ENCODE results near the gene PTBP2. TPM values are rescaled to one million over a fixed set of nuclear protein-coding genes. Genes with fewer than 3 reads are reported as not detected.

PTBP2 gene
- total and polyA plus RNA-seq, 2 donors from 2014 or later = 10.5 to 32.8 TPM

- FAIRE-seq = no peak
- intact Hi-C loops (cut with DNase I) = no loop called here
- Histone ChIP-seq H3K27me3 (ENCODE audit: control insufficient read depth, insufficient read depth, low read length) (no peaks in the 10 kb centered on the region), H3K9me3 (ENCODE audit: control insufficient read depth in 2 of 3, insufficient read depth in 1 of 3, low read length in 3 of 3) (no peaks in the 10 kb centered on the region), H3K4me1 (ENCODE audit: control insufficient read depth in 2 of 3, insufficient read depth in 2 of 3, low read depth in 1 of 3, low read length in 3 of 3) (no peaks in the 10 kb centered on the region), H3K9ac (ENCODE audit: low read length in 3 of 3) (no peak overlapping the region), H3K27ac (ENCODE audit: low read depth in 2 of 2, low read length in 2 of 2) (no peak overlapping the region), H3K36me3 (ENCODE audit: control insufficient read depth in 2 of 3, insufficient read depth in 3 of 3, low read length in 3 of 3) (no peaks in the 10 kb centered on the region), H3K4me3 (ENCODE audit: low read length in 3 of 3) (no peak overlapping the region)
- TF ChIP-seq CTCF (IDR thresholded peaks at IDR 0.05; ENCODE audit: borderline replicate concordance, extremely low read depth, insufficient read depth) = no peak
- no peak for DNase-seq
Measured at GRCh38 chr1:96698342-96698983, 23.1 kb upstream of the PTBP2 start.

GRCh38 chr1:96703186-96703585, 18.4 kb upstream of the PTBP2 start:
- Histone ChIP-seq H3K27ac (ENCODE audit: low read depth in 2 of 2, low read length in 2 of 2) (no peak overlapping the region), H3K9me3 (ENCODE audit: control insufficient read depth in 2 of 3, insufficient read depth in 1 of 3, low read length in 3 of 3) (no peaks in the 10 kb centered on the region), H3K9ac (ENCODE audit: low read length in 3 of 3) (no peak overlapping the region), H3K4me1 (ENCODE audit: control insufficient read depth in 2 of 3, insufficient read depth in 2 of 3, low read depth in 1 of 3, low read length in 3 of 3) (no peaks in the 10 kb centered on the region), H3K4me3 (ENCODE audit: low read length in 3 of 3) (no peak overlapping the region), H3K27me3 (ENCODE audit: control insufficient read depth, insufficient read depth, low read length) (no peaks in the 10 kb centered on the region), H3K36me3 (ENCODE audit: control insufficient read depth in 2 of 3, insufficient read depth in 3 of 3, low read length in 3 of 3) (no peaks in the 10 kb centered on the region)
- TF ChIP-seq CTCF (IDR thresholded peaks at IDR 0.05; ENCODE audit: borderline replicate concordance, extremely low read depth, insufficient read depth) = no peak
- FAIRE-seq = no peak
- no peak for DNase-seq
- intact Hi-C loops (cut with DNase I) = no loop called here

GRCh38 chr1:96707023-96707422, 14.6 kb upstream of the PTBP2 start:
- no peak for TF ChIP-seq CTCF (IDR thresholded peaks at IDR 0.05; ENCODE audit: borderline replicate concordance, extremely low read depth, insufficient read depth)
- H3K4me3 ChIP-seq (ENCODE audit: low read length in 3 of 3) = no peak overlapping the region
- FAIRE-seq = peak; percentile 29
- H3K9me3 ChIP-seq (ENCODE audit: control insufficient read depth in 2 of 3, insufficient read depth in 1 of 3, low read length in 3 of 3) = no peaks in the 10 kb centered on the region
- no peak overlapping the region for H3K27ac ChIP-seq (ENCODE audit: low read depth in 2 of 2, low read length in 2 of 2)
- intact Hi-C loops (cut with DNase I) = no loop called here
- H3K9ac ChIP-seq (ENCODE audit: low read length in 3 of 3) = no peak overlapping the region
- no peaks in the 10 kb centered on the region for H3K27me3 ChIP-seq (ENCODE audit: control insufficient read depth, insufficient read depth, low read length)
- no peaks in the 10 kb centered on the region for H3K4me1 ChIP-seq (ENCODE audit: control insufficient read depth in 2 of 3, insufficient read depth in 2 of 3, low read depth in 1 of 3, low read length in 3 of 3)
- no peak for DNase-seq
- H3K36me3 ChIP-seq (ENCODE audit: control insufficient read depth in 2 of 3, insufficient read depth in 3 of 3, low read length in 3 of 3) = no peaks in the 10 kb centered on the region

GRCh38 chr1:96708482-96708881, 13.1 kb upstream of the PTBP2 start:
- no peak overlapping the region for H3K27ac ChIP-seq (ENCODE audit: low read depth in 2 of 2, low read length in 2 of 2)
- intact Hi-C loops (cut with DNase I) = no loop called here
- no peak overlapping the region for H3K9ac ChIP-seq (ENCODE audit: low read length in 3 of 3)
- no peak overlapping the region for H3K4me3 ChIP-seq (ENCODE audit: low read length in 3 of 3)
- DNase-seq (no peak), FAIRE-seq (no peak)
- no peaks in the 10 kb centered on the region for H3K9me3 ChIP-seq (ENCODE audit: control insufficient read depth in 2 of 3, insufficient read depth in 1 of 3, low read length in 3 of 3)
- TF ChIP-seq CTCF (IDR thresholded peaks at IDR 0.05; ENCODE audit: borderline replicate concordance, extremely low read depth, insufficient read depth) = no peak
- no peaks in the 10 kb centered on the region for H3K36me3 ChIP-seq (ENCODE audit: control insufficient read depth in 2 of 3, insufficient read depth in 3 of 3, low read length in 3 of 3)
- no peaks in the 10 kb centered on the region for H3K27me3 ChIP-seq (ENCODE audit: control insufficient read depth, insufficient read depth, low read length)
- no peaks in the 10 kb centered on the region for H3K4me1 ChIP-seq (ENCODE audit: control insufficient read depth in 2 of 3, insufficient read depth in 2 of 3, low read depth in 1 of 3, low read length in 3 of 3)

Data from kidney (tissue), 14 donors.